Globus pallidus (tissue), 1 donor: ENCODE measurements around the gene NID1.
"Not testable (repeated sequence)": the region's sequence is repeated elsewhere in the genome, so short reads cannot be mapped to it uniquely, and the experiment has no call there.

ENCODE experiments used
- DNase-seq: peaks from one replicate; pipeline ENCODE4 v3.0.0-alpha.2; 2015; ENCODE audit warnings: low spot score

Gene NID1

DNA sequence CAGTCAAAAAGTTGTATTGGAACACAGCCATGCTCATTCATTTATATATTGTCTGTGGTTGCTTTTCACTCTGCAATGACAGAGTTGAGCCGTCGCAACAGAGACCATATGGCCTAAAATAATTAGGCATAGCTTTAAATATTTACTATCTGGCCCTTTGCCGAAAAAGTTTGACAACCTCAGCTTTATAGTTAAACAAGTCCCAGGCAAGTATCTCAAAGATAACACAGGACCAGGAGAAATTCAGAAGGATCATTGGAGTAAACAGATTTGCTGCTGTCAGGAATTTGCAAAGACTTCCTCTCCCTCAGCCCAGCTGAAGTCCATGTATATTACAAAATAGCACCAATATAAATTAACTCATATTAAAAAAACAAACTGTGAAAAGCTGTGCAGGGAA lies 34.4 kb downstream of the NID1 start:
- DNase-seq = no peak

GRCh38 chr1:236029428-236029940 lies 35.4 kb downstream of the NID1 start:
- no peak for DNase-seq

- no peak for DNase-seq
These were observed 37.8 kb downstream of the NID1 start for GRCh38 chr1:236027104-236027503.

GRCh38 chr1:236025836-236026235 lies 39.1 kb downstream of the NID1 start:
- DNase-seq = no peak

DNA sequence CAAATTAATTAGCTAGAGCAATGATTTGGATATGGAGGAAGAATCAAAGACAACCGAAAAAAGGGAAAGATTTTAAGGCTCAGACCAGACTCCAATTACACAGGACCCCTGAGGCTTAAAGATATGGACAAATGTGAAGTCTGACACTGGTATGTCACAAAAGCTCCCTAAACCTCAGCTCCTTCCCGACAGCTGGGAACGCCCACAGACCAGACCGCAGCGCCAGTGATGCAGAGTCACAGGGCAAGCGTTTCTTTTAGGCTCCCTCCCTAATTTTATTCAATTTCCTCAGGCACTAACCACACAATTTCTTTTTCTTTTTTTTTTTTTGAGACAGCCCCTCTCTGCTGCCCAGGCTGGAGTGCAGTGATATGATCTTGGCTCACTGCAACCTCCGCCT lies 40.2 kb downstream of the NID1 start:
- no peak for DNase-seq

GRCh38 chr1:236023926-236024565 lies 40.8 kb downstream of the NID1 start:
- no peak for DNase-seq

GRCh38 chr1:236021424-236022135 lies 43.3 kb downstream of the NID1 start:
- no peak for DNase-seq

- DNase-seq = no peak
These were observed 44.3 kb downstream of the NID1 start for GRCh38 chr1:236020359-236021219.

DNA sequence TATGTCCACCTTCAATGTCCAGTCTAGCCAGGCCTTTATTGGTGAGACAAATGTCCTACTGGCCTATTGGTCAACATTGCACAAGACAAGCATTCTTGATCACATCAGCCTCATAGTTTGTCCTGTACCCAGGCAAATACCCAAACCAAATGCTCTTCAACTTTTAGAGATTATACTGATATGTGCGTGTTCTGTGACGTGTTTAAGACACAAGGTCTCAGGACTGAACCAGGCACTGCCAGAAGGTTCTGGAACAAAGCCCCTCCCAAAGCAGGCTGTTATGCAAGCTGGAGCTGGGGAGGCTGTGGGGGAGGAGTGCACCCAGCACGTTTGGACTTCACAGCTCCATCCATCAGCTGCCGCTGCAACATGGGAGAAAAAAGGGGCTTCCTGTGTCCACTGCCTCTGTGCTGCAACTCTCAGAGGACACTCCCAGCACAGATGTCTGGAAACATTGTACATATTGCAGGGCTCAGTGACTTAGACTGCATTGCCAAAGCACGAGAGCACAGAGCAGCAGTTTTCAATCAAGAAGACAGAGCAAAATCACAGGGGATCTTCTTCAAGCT lies 45.9 kb downstream of the NID1 start:
- no peak for DNase-seq

GRCh38 chr1:236016782-236017400 lies 48.0 kb downstream of the NID1 start:
- DNase-seq = no peak

GRCh38 chr1:236016083-236016482 lies 48.8 kb downstream of the NID1 start:
- no peak for DNase-seq

- no peak for DNase-seq
These were observed 49.4 kb downstream of the NID1 start for GRCh38 chr1:236015539-236015938.

DNA sequence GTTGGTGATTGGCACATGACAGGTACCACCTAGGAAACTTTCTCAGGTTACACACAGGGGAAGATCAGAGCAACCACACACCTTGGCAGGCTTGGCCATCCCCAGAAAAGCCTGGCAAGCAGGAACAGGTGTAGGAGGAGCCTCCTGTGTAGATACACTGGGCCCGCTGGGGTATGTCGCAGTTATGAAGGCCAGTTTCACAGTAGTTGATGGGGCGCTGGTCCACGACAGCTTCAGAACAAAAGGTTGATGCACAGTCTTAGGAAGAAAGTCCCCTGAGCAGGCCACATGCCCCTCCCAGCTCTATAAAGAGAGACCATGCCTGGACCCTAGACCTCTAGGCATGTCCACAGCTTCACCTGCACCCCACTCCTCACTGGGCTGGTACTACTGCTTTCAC lies 51.6 kb downstream of the NID1 start:
- DNase-seq = no peak

DNA sequence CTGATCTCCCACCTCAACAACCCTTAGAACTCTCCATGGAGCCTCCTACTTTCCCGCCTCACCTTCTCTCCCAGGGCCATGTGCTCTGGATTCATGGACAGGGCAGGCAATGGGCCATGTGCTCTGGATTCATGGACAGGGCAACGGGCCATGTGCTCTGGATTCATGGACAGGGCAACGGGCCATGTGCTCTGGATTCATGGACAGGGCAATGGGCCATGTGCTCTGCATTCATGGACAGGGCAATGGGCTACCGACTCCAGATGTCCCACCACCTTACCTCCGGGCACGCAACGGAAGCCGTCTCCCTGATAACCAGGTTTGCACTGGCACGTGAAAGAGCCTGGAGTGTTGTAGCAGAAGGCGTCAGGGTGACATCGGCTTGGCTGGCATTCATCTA lies 53.2 kb downstream of the NID1 start:
- DNase-seq = no peak

DNA sequence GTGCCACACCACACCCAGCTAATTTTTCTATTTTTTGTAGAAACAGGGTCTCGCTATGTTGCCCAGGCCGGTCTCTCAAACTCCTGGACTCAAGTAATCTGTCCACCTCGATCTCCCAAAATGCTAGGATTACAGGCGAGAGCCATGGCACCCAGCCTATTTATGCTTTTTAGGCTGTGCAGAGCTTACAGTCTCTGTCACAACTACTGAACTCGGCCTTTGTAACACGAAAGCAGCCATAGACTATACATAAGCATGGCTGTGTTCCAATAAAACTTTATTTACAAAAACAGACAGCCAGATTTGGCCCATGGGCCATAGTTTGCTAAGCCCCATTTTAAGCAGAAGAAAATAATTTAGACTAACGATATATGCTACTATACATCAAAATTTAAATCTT lies 54.4 kb downstream of the NID1 start:
- no peak for DNase-seq

GRCh38 chr1:236009857-236010256 lies 55.0 kb downstream of the NID1 start:
- DNase-seq = no peak

DNA sequence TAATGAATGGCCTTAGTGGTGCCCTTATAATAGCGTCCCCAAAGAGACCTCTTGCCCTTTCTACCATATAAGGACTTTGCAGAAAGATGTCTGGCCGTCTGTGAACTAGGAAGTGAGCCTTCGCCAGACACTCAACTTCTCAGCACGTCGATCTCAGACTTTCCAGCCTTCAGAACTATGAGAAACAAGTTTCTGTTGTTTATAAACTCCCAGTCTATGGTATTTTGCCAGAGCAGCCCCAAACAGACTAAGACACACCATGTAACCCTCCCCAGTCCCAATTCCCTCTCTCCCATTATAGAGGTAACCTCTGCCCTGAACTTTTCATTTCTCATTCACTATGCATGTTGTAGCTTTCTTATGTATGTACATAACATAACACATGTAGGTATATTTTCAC lies 55.7 kb downstream of the NID1 start:
- DNase-seq = no peak

- no peak for DNase-seq
These were observed 57.1 kb downstream of the NID1 start for GRCh38 chr1:236007781-236008180.

GRCh38 chr1:236003058-236003457 lies 61.8 kb downstream of the NID1 start:
- not testable (repeated sequence) for DNase-seq

- DNase-seq = no peak
These were observed 62.3 kb downstream of the NID1 start for GRCh38 chr1:236002572-236002971.

GRCh38 chr1:236002025-236002390 lies 62.9 kb downstream of the NID1 start:
- DNase-seq = no peak

GRCh38 chr1:236000781-236001180 lies 64.1 kb downstream of the NID1 start:
- no peak for DNase-seq
